Measurements from ENCODE around the gene NCS1.

- TF ChIP-seq REST (IDR thresholded peaks at IDR 0.05; ENCODE audit: low read depth) (no peak), TCF7L2 (IDR thresholded peaks at IDR 0.05; ENCODE audit: borderline replicate concordance, extremely low read depth, insufficient read depth, insufficient read length) (no peak)
These were observed 91.6 kb downstream of the NCS1 start for GRCh38 chr9:130263601-130264413.
